AG10803 (cell line): ENCODE data around the gene RTL5.

ENCODE experiments used
- DNase-seq: peaks from one replicate; pipeline ENCODE4 v3.0.0; 2010; ENCODE audit warnings: low read depth
- H3K4me3 ChIP-seq: 2 replicates; pipeline ENCODE4 v1.5.1; 2011; ENCODE audit warnings: mild to moderate bottlenecking, low read length, control low read depth
- TF ChIP-seq, protein P1 (sequence below): conservative IDR thresholded peaks from 2 replicates; pipeline ENCODE4 v1.5.1; 2011; ENCODE audit warnings: mild to moderate bottlenecking, low read length, control low read depth, inconsistent platforms

RTL5 gene

DNA sequence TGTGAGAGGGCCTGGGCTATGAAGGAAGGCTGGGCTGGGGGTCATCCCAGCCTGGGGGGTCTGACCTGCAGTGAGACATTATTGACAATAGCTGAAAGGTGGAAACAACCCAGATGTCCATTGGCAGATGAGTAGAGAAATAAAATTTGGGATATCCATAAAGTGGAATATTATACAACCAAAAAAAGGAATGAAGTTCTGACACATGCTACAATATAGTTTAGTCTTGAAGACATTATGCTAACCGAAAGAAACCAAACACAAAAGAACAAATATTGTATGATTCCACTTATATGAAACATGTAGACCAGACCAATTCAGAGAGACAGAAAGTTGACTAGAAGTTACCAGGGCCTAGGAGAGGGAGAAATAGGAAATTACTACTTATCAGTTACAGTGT is 44.7 kb downstream of the RTL5 start:
- TF ChIP-seq, protein P1, sequence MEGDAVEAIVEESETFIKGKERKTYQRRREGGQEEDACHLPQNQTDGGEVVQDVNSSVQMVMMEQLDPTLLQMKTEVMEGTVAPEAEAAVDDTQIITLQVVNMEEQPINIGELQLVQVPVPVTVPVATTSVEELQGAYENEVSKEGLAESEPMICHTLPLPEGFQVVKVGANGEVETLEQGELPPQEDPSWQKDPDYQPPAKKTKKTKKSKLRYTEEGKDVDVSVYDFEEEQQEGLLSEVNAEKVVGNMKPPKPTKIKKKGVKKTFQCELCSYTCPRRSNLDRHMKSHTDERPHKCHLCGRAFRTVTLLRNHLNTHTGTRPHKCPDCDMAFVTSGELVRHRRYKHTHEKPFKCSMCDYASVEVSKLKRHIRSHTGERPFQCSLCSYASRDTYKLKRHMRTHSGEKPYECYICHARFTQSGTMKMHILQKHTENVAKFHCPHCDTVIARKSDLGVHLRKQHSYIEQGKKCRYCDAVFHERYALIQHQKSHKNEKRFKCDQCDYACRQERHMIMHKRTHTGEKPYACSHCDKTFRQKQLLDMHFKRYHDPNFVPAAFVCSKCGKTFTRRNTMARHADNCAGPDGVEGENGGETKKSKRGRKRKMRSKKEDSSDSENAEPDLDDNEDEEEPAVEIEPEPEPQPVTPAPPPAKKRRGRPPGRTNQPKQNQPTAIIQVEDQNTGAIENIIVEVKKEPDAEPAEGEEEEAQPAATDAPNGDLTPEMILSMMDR: no peak
- no peak overlapping the region for H3K4me3 ChIP-seq

DNA sequence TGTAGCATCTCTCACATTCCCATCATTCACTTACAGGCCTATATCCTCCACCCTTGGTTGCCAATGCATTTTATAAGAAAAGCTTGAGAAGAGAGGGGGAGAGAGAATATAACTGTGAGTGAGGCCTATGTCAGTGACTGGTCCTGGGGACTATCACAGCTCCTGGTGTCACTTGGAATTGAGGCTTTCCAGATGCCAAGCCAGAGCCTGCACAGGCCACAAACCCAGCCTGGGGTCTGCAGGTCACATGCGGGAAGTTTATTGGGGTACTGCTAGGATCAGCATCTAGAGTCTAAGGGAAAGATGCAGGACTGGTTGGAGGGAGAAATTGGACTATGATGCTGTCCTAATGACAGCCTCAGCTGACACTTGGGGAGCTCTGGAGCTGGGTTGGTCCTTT is 47.6 kb downstream of the RTL5 start:
- H3K4me3 ChIP-seq: no peak overlapping the region
- TF ChIP-seq, protein P1: no peak
- DNase-seq: no peak

More for the DNA sequence above, 44.7 kb downstream of the RTL5 start:
- DNase-seq: no peak

DNA sequence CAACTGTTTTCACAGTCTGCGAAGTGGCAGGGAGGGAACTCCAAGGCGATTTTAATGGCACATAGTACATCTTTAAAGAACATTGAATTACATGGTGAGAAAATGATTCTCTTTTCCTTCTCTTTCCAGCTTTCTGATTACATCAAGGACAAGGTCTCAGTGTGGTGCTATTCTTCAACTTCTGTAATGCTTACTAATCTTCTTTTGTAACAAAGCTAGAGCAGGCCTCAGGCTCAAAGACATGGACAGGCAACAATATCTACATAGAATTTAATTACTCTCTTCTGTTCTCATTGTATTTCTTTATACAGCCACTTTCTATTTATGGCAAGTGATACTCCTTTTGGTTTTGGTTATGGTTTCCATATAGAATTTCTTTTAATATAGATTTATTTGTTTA is 48.4 kb downstream of the RTL5 start:
- no peak for DNase-seq
- TF ChIP-seq, protein P1: no peak
- H3K4me3 ChIP-seq: no peak overlapping the region

DNA sequence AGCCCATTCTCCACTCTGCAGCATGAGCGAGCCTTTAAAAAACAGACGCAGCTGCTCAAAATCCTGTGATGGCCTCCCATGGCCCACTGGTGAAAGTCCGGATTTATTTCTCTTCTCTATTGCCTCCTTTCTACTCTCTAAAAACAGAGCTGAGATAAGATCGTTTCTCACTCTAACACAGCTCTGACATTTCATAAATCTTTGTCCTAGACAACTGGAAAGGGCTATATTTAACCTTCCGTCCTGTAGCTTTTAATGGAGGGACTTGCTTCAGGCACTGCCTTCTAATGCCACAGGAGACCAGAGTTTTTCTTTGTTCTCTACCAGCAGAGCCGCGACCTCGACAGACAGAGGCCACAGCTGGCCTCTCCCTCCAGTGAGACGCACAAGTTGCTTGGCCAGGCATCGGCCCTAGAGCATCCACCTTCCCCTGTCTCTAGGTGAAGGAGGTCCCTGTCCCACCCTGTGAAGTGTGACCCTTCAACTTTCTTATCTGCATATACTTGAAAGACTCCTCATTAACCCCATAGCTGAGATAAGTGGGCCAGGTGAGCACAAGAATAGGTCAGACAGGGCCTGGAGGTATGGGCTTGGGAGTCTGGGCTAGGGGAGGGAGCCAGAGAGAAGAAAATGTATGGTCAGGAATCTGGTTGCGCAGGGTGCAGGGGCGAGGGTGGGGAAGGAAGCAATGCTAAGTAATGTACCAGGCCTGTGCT is 50.0 kb downstream of the RTL5 start:
- DNase-seq: no peak
- H3K4me3 ChIP-seq: no peak overlapping the region
- TF ChIP-seq, protein P1: no peak

DNA sequence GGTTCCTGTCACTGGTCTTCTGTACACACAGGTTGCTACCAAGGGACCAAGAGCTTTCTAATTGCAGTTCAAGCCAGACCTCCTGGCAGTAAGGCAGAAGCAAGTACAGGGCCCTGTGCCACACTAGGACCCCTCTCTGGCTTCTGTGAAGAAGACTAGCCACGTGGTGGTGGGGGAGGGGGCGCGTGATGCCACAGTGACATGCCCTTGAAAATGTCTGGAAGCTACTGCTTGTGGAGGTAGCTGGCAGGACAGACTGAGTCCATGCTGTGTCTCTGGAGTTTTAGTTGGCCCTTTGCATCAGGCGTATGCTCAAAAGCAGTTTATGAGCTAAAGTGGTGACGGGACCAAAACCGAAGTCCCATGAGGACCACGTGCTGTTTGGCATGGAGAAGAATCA is 50.9 kb downstream of the RTL5 start:
- TF ChIP-seq, protein P1: no peak
- H3K4me3 ChIP-seq: no peak overlapping the region
- DNase-seq: no peak

DNA sequence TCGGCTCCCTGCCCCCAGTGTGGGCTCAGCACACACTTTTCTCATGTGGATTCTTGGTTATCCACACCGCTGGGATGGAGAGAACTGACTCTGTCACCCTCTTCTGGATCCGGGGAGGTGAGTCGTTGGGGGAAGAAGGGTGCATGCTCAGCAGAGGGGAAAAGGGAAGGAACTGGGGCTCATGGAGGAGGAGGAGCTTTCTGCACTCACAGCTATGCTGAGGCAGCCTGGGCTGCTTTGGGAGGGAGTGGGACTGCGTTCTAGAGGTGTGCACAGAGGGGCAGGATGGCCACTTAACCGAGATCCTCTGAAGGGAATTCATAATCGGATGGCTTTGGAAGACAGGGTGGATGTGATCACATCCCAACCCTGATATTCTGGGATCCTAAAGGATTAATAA is 51.6 kb downstream of the RTL5 start:
- no peak overlapping the region for H3K4me3 ChIP-seq
- TF ChIP-seq, protein P1: no peak
- DNase-seq: no peak

DNA sequence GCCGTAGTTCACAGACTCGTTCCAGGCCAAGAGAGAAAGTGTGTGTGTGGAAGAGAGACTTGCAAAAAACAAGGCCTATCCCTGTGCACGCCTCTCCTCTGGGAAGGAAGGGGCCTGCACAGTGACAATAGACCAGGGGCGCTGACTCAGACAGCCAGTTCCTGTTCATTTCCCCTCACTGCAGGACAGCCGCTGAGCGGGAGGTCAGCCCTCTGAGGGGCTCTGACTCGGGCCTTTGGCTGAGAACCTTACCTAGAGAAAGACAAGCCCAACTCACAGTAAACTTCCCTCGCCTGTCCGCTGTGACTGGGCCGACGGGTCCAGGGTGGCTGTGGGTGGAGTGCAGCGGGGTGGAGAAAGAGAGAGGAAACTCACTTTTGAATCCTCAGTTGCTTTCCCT is 52.1 kb downstream of the RTL5 start:
- no peak for DNase-seq
- no peak overlapping the region for H3K4me3 ChIP-seq
- TF ChIP-seq, protein P1: no peak
